IMR-90 (cell line): ENCODE measurements around the gene SPATA2. TPM values are rescaled to one million over a fixed set of nuclear protein-coding genes. Genes with fewer than 3 reads are reported as not detected.

ENCODE experiments used
- CEBPB ChIP-seq: IDR thresholded peaks from 2 replicates; pipeline ENCODE4 v1.6.1; 2012; ENCODE audit warnings: low read depth, low read length, improper control_type of control experiment
- MAZ ChIP-seq: IDR thresholded peaks from 2 replicates; pipeline ENCODE4 v1.6.1; 2012; ENCODE audit warnings: low read depth, mild to moderate bottlenecking, low read length, improper control_type of control experiment, moderate library complexity, borderline replicate concordance
- NFE2L2 ChIP-seq: fragments of 150-350 bp; IDR thresholded peaks from 2 replicates; pipeline ENCODE4 v1.6.1; 2016; ENCODE audit warnings: low read depth, mild to moderate bottlenecking, low read length
- RCOR1 ChIP-seq: IDR thresholded peaks from 2 replicates; pipeline ENCODE4 v1.6.1; 2012; ENCODE audit warnings: mild to moderate bottlenecking, low read length, improper control_type of control experiment; ENCODE audit not compliant: insufficient replicate concordance
- RFX5 ChIP-seq: IDR thresholded peaks from 2 replicates; pipeline ENCODE4 v1.8.0; 2012; ENCODE audit warnings: low read depth, mild to moderate bottlenecking, low read length, moderate library complexity
- USF2 ChIP-seq: fragments of 150-350 bp; IDR thresholded peaks from 2 replicates; pipeline ENCODE4 v1.6.1; 2017; ENCODE audit warnings: mild to moderate bottlenecking, antibody characterized with exemption, low read length, low read depth
- polyA plus RNA-seq, 3 experiments: library from polyadenylated mRNA; depleted of rRNA; stranded (reverse); fragments of >200 nt; gene quantifications; 2 replicates each; pipeline ENCODE4 v1.2.3, GENCODE V29; 2012; ENCODE audit warnings: low replicate concordance in 1 of 3
- total RNA-seq: library from RNA; depleted of rRNA; stranded (reverse); fragments of >200 nt; gene quantifications from 2 replicates; pipeline ENCODE4 v1.2.3, GENCODE V29; 2012

SPATA2 gene
- total and polyA plus RNA-seq, 2 of the 4 experiments (the other 2 are of a cell fraction) = 1.3 to 4.5 TPM

- TF ChIP-seq USF2 (no peak), NFE2L2 (no peak), MAZ (no peak), RCOR1 (no peak), CEBPB (no peak), RFX5 (no peak)
Measured at GRCh38 chr20:49948178-49948577, 32.8 kb upstream of the SPATA2 start (continued).
